ENCODE results near the gene AP1S2. TPM values are rescaled to one million over a fixed set of nuclear protein-coding genes. Genes with fewer than 3 reads are reported as not detected.

AP1S2 gene
- total and polyA plus RNA-seq, 9 of the 15 experiments (the other 6 are each of a cell fraction or from before 2014, with no cell fraction given), result 11.1 to 64.2 (median 25.8) TPM

DNA sequence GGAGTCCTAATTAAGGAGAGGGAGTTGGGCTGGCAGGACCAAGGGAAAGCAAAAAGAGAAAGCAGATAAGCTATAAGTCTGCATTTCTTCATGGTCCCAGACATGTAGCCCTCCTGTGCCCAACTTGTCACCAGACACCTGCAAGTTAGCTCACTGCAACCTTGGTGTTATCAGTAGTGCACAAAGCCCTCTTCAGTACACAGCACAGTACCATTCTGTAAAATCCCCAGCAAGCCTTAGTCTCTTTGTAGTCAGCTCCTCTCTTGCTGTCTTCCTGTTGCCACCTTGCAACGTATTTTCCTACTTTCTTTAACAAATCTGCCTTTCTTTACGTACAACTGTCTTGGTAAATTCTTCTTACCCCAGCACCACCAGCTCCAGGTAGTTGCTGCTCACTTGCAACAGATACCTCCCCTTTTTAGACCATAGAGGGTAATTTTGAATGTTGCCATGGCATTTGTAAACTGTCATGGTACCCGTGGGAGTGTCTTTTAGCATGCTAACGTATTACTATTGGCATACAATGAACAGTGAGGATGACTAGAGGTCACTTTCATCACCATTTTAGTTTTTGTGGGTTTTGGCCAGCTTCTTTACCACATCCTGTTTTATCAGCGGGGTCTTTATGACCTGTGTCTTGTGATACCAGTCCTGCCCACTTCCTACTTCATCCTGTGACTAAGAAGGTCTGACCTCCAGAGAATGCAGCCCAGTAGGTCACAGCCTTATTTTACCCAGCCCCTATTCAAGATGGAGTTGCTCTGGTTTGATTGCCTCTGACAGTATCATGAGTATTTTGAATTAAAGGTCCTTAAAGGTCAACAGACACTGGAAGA lies 28.3 kb upstream of the AP1S2 start (continued):
- TF ChIP-seq, protein P1, sequence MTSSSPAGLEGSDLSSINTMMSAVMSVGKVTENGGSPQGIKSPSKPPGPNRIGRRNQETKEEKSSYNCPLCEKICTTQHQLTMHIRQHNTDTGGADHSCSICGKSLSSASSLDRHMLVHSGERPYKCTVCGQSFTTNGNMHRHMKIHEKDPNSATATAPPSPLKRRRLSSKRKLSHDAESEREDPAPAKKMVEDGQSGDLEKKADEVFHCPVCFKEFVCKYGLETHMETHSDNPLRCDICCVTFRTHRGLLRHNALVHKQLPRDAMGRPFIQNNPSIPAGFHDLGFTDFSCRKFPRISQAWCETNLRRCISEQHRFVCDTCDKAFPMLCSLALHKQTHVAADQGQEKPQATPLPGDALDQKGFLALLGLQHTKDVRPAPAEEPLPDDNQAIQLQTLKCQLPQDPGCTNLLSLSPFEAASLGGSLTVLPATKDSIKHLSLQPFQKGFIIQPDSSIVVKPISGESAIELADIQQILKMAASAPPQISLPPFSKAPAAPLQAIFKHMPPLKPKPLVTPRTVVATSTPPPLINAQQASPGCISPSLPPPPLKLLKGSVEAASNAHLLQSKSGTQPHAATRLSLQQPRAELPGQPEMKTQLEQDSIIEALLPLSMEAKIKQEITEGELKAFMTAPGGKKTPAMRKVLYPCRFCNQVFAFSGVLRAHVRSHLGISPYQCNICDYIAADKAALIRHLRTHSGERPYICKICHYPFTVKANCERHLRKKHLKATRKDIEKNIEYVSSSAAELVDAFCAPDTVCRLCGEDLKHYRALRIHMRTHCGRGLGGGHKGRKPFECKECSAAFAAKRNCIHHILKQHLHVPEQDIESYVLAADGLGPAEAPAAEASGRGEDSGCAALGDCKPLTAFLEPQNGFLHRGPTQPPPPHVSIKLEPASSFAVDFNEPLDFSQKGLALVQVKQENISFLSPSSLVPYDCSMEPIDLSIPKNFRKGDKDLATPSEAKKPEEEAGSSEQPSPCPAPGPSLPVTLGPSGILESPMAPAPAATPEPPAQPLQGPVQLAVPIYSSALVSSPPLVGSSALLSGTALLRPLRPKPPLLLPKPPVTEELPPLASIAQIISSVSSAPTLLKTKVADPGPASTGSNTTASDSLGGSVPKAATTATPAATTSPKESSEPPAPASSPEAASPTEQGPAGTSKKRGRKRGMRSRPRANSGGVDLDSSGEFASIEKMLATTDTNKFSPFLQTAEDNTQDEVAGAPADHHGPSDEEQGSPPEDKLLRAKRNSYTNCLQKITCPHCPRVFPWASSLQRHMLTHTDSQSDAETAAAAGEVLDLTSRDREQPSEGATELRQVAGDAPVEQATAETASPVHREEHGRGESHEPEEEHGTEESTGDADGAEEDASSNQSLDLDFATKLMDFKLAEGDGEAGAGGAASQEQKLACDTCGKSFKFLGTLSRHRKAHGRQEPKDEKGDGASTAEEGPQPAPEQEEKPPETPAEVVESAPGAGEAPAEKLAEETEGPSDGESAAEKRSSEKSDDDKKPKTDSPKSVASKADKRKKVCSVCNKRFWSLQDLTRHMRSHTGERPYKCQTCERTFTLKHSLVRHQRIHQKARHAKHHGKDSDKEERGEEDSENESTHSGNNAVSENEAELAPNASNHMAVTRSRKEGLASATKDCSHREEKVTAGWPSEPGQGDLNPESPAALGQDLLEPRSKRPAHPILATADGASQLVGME (CRISPR knock-in tag; IDR thresholded peaks at IDR 0.05), result peak; percentile 99
- TF ChIP-seq, protein P2, sequence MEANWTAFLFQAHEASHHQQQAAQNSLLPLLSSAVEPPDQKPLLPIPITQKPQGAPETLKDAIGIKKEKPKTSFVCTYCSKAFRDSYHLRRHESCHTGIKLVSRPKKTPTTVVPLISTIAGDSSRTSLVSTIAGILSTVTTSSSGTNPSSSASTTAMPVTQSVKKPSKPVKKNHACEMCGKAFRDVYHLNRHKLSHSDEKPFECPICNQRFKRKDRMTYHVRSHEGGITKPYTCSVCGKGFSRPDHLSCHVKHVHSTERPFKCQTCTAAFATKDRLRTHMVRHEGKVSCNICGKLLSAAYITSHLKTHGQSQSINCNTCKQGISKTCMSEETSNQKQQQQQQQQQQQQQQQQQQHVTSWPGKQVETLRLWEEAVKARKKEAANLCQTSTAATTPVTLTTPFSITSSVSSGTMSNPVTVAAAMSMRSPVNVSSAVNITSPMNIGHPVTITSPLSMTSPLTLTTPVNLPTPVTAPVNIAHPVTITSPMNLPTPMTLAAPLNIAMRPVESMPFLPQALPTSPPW (CRISPR knock-in tag; IDR thresholded peaks at IDR 0.05), result peak; percentile 42; the same call in 1 of the 2 replicates
- TF ChIP-seq, protein P3, sequence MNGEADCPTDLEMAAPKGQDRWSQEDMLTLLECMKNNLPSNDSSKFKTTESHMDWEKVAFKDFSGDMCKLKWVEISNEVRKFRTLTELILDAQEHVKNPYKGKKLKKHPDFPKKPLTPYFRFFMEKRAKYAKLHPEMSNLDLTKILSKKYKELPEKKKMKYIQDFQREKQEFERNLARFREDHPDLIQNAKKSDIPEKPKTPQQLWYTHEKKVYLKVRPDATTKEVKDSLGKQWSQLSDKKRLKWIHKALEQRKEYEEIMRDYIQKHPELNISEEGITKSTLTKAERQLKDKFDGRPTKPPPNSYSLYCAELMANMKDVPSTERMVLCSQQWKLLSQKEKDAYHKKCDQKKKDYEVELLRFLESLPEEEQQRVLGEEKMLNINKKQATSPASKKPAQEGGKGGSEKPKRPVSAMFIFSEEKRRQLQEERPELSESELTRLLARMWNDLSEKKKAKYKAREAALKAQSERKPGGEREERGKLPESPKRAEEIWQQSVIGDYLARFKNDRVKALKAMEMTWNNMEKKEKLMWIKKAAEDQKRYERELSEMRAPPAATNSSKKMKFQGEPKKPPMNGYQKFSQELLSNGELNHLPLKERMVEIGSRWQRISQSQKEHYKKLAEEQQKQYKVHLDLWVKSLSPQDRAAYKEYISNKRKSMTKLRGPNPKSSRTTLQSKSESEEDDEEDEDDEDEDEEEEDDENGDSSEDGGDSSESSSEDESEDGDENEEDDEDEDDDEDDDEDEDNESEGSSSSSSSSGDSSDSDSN (IDR thresholded peaks at IDR 0.05; ENCODE audit: borderline replicate concordance in 1 of 2, low read depth in 2 of 2, low read length in 2 of 2), result no peak
- TF ChIP-seq YBX1 (IDR thresholded peaks at IDR 0.05), result no peak
- no peak for TF ChIP-seq NELFE (IDR thresholded peaks at IDR 0.05; ENCODE audit: insufficient read depth, insufficient read length)
- peak; percentile 84; the same call in 1 of the 2 replicates for TF ChIP-seq ZKSCAN3 (CRISPR knock-in tag; IDR thresholded peaks at IDR 0.05)
- TF ChIP-seq CBX3 (IDR thresholded peaks at IDR 0.05; ENCODE audit: borderline replicate concordance in 1 of 2, low read length in 2 of 2), result no peak
- TF ChIP-seq, protein P4, sequence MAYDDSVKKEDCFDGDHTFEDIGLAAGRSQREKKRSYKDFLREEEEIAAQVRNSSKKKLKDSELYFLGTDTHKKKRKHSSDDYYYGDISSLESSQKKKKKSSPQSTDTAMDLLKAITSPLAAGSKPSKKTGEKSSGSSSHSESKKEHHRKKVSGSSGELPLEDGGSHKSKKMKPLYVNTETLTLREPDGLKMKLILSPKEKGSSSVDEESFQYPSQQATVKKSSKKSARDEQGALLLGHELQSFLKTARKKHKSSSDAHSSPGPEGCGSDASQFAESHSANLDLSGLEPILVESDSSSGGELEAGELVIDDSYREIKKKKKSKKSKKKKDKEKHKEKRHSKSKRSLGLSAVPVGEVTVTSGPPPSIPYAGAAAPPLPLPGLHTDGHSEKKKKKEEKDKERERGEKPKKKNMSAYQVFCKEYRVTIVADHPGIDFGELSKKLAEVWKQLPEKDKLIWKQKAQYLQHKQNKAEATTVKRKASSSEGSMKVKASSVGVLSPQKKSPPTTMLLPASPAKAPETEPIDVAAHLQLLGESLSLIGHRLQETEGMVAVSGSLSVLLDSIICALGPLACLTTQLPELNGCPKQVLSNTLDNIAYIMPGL (CRISPR knock-in tag; IDR thresholded peaks at IDR 0.05), result no peak
- peak; percentile 100 for TF ChIP-seq ZNF589 (CRISPR knock-in tag; IDR thresholded peaks at IDR 0.05; ENCODE audit: low read depth)
- no peak for TF ChIP-seq NCOA1 (IDR thresholded peaks at IDR 0.05; ENCODE audit: low read depth)
- TF ChIP-seq RBM34 (IDR thresholded peaks at IDR 0.05; ENCODE audit: borderline replicate concordance, insufficient read depth, low read length), result no peak
- TF ChIP-seq ZNF263 (CRISPR knock-in tag; IDR thresholded peaks at IDR 0.05; ENCODE audit: borderline replicate concordance), result no peak
- TF ChIP-seq, protein P5, sequence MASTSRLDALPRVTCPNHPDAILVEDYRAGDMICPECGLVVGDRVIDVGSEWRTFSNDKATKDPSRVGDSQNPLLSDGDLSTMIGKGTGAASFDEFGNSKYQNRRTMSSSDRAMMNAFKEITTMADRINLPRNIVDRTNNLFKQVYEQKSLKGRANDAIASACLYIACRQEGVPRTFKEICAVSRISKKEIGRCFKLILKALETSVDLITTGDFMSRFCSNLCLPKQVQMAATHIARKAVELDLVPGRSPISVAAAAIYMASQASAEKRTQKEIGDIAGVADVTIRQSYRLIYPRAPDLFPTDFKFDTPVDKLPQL (IDR thresholded peaks at IDR 0.05; ENCODE audit: extremely low read depth, insufficient read length), result no peak
- no peak for TF ChIP-seq TFAM (CRISPR knock-in tag; conservative IDR thresholded peaks at IDR 0.05)
